ENCODE data around the gene KIF20A.

KIF20A gene

DNA sequence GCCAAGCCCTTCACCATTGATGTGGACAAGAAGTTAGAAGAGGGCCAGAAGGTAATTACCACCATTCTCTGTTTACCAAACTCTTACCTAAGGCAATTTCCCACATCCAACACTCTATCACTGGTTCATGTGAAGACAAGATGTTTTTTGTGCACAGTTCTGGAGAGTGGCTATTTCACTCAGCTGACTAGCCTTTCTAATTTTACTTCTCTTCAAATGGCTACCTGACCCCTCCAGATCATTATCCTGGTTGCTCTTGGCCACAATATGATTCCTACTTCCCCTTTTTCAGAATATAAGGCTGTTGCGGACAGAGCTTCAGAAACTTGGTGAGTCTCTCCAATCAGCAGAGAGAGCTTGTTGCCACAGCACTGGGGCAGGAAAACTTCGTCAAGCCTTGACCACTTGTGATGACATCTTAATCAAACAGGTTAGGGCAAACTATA lies 7.1 kb downstream of the KIF20A start:
- DNase-seq (ENCODE audit: low spot score), result no peak

DNA sequence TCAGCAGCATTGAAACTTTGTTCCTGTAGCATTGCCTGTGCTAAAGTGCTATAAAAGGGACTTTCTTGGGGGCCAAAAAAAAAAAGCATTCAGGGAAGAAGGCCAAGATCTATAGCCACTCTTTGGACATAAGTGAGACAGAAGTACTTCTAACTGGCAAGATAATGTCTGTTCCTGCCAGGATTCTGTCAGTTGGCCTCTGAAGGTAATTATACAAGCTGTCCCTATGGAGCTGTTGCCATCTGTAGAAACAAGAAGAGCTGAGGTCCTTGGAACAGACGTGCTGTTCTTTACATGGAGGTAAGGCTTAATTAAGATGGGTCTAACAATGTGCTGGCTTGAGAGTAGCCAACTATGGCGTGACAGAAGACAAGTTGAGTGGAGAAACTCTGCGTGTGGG lies 9.7 kb downstream of the KIF20A start:
- DNase-seq (ENCODE audit: low spot score), result no peak

DNA sequence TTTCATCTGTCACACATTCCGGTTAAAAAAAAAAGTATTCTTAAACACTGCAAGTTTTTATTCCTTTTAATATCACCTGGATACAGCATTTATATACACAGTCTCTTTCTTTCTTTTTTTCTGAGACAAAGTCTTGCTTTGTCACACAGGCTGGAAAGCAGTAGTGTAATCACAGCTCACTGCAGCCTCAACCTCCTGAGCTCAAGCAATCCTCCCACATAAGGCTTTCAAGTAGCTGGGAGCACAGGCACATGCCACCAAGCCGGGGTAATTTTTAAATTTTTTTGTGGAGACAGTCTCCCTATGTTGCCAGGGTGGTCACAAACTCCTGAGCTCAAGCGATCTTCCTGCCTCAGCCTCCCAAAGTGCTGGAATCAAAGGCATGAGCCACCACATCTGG lies 13.9 kb downstream of the KIF20A start:
- no peak for DNase-seq (ENCODE audit: low spot score)

DNA sequence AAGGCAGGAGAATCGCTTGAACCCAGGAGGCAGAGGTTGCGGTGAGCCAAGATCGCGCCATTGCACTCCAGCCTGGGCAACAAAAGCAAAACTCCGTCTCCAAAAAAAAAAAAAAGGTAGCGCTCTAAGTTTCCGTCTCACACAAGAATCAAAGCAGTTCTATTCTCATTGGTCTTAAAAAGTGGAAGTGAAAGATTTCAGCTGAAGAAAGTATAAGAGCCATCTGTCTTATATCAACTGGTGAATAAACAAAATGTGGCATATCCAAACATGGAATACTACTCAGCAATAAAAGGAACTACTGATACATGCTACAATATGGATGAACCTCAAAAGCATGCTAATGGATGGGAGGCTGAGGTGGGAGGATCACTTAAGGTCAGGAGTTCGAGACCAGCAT lies 14.9 kb downstream of the KIF20A start:
- peak; percentile 40 for DNase-seq (ENCODE audit: low spot score)

DNA sequence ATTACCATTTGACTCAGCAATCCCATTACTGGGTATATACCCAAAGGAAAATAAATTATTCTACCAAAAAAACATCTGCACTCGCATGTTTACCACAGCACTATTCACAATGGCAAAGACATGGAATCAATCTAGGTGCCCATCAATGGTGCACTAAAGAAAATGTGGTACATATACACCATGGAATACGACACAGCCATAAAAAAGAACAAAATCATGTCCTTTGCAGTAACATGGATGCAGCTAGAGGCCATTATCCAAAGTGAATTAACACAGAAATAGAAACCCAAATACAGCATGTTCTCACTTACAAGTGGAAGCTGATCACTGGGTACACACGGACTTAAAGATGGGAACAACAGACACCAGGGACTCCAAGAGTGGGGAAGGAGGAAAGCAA lies 32.1 kb downstream of the KIF20A start:
- DNase-seq (ENCODE audit: low spot score), result no peak

DNA sequence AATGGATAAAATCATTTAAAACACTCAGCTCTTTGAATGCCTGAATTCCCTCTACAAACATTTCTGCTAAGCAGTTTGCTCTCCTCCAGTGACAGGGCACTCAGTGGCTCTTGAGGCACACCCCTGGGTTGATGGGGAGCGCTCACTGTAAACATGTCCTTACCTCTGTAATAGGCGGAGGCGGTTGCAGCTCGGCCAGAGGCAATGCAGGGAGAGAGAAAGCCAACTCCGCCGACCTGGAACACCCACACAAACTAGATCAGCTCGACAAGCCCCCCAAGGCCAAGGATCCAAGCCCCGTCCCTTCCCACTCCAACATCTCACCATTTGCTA lies 33.9 kb downstream of the KIF20A start:
- no peak for DNase-seq (ENCODE audit: low spot score)

DNA sequence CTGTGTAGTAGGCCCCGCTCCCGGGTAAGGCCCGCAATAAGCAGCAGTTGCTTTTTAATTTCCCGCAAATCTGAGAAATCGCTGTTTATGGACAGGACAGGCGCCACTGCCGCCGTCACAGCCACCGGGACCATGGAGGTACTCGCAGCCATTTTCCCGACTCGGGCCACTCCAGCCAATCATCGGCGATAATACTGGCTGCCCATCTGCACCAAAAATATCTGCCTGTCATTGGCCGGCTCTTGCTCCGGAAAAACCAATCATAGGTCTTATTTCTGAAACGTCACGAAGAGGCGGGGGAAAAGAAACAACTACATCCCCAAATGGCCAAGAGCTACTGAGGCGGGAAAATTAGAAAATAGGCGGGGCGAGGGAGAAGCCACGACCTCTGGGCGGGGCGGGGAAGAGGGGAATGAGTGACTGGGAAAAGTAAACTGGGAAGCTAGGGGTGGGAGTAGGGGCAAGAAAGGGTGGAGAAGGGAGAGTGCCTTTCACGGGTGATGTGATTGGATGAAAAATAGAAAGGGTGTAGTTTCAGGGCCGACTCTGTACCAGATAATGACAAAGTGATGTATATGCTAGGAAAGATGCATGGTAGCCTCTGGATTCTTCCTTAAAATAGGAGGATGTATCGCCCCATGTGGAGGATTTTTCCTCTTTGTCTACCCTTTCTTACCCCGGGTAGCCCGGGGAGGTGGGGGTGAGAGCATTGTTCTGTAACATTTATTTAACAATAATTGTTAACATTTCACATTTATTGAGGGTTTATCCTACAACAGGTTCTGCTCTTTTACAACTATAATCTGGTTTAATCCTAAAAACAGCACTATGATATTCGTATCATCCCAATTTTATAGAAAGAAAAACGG lies 34.5 kb downstream of the KIF20A start, which contains the start of gene CDC23:
CDC23 (minus strand) TSS at position 163 of the 869 bp plus-strand sequence; CDS start at position 152, 11 bp downstream.
- DNase-seq (ENCODE audit: low spot score), result peak; percentile 99

DNA sequence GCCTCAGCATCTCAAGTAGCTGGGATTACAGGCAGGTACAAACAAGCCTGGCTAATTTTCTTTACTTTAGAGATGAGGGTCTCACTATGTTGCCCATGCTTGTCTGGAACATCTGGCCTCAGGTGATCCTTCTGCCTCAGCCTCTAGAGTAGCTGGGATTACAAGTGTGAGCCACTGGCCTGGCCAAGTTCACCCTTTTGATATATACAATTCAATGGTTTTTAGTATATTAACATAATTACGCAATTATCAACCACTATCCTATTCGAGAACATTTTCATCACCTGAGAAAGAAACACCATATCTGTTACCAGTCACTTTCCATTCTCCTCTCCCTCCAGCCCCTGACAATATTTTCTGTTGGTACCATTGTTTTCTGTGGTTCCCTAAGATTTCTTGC lies 37.9 kb downstream of the KIF20A start:
- no peak for DNase-seq (ENCODE audit: low spot score)

DNA sequence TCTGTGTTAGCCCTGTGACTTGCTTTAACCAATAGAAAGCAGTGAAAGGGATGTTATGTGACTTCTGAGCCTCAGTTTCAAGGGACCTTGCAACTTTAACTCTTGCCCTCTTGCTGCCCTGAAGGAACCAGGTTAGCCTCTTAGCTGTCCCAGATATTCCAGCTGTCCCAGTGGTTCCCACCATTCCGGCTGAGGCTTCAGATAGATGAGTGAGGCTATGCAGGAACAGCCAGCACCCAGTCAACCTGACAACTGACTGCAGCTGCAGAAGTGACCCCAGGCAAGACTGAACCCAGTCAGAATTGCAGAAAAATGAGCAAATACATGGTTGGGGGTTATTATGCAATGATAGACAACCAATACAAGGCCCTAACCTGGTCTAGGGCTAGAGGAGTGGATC lies 44.6 kb downstream of the KIF20A start:
- no peak for DNase-seq (ENCODE audit: low spot score)

DNA sequence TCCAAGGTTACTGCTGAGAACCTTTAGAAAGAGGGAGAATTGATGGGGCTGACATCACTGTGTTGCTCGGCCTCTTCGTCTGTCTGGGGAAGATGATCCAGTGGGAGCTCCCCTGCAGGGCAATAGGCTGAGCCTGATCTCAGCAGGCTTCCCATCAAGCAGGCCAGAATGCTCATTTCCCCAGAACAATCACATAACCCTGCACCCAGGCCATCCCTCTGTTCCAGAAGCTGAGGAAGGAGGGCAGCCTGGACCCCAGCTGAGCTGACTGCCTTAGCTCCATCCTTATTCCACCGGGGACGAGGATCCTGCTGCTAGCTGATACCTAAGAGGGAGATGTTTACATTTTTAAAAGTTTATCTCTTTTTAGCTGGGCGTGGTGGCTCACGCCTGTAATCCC lies 45.8 kb downstream of the KIF20A start:
- DNase-seq (ENCODE audit: low spot score), result no peak

DNA sequence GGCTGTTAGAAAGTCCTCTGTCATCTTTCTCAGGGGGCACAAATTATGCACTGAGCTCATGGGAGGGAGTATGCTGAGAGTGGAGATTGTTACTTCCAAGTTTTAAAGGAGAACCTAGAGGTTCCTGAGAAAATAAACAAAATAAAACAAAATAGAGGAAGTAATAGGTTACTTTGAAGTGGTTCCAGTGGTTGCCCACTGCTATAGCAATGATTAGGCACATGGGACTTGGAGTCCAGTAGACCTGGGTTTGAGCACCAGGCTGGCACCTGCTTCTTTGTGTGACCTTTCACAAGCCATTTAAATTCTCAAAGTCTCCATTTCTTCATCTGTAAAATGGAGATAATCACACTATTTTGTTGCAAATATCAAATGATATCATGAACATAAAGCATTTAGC lies 48.0 kb downstream of the KIF20A start:
- DNase-seq (ENCODE audit: low spot score), result peak; percentile 41

DNA sequence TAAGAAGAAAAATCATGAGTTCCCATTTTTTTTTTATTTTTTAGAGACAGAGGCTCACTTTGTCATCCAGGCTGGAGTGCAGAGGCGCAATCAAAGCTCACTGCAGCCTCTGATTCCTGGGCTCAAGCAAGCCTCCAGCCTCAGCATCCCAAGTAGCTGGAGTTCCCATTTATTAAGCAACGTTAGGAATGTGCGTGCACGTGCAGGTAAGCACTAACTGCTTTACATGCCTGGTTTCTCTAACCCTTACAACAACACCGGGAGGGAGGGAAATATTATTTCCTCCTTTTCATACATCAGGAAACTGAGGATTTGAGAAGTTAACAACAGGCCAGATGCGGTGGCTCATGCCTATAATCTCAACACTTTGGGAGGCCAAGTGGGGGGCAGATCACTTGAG lies 50.5 kb downstream of the KIF20A start:
- DNase-seq (ENCODE audit: low spot score), result no peak

DNA sequence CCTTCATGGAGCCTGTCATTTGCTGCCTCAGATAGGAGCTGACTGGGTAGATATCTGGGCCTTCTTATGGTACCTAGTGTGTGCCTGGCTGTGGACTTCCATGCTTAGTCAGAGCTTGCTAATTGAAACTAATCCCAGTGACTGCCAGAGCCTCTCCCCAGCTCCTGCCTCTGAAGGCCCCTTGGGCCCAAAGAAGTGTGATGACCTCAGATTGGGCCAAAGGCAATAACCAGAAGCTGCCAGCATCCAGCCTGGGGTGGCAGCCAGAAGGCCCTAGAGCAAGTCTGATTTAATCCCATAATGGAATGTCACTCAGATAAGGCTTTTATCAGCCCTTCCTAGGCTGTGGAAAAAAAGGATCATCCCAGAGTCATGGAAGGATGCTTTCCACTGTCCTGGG lies 51.3 kb downstream of the KIF20A start:
- no peak for DNase-seq (ENCODE audit: low spot score)

DNA sequence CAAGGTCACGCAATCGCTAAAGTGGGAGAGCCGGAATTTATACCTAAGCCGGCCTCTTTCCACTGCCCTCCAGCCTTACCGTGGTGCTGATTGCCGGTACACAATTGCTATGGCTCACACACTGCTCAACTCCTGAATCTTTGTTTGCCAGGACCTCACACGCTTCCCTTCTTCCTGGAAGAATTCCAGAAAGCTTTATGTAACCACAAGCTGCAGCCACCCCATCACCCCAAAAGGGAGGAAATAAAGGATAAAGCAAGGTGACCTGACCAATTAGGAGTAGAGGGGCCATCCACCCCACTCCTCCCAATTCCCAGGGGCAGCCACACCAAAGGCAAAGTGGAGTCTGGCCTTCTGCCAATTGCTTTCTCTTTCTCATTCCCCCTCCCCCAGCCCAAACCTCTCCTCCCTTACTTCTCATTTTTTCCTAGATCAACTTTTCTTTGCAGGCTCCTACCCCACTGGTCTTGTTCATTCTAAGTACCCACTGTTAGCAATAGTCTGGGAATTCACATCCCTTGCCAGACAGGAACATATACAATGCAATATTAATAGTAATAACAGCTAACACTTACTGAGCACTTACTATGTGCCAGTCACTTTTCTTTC lies 52.2 kb downstream of the KIF20A start:
- no peak for DNase-seq (ENCODE audit: low spot score)

DNA sequence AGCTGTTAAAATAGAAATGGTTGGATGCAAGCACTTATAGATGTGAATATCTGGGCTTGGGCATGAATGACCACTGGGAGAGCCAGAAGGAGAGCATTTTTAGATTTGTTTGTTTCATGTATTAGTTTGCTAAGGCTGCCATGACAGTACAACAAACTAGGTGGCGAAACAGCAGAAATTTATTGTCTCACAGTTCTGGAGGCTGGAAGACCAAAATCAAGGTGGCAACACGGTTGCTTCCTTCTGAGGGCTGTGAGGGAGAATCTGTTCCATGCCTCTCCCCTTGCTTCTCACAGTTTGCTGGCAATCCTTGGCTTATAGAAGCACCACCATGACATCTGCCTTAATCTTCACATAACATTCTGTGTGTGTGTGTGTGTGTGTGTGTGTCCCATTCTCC lies 54.4 kb downstream of the KIF20A start:
- peak; percentile 22 for DNase-seq (ENCODE audit: low spot score)

DNA sequence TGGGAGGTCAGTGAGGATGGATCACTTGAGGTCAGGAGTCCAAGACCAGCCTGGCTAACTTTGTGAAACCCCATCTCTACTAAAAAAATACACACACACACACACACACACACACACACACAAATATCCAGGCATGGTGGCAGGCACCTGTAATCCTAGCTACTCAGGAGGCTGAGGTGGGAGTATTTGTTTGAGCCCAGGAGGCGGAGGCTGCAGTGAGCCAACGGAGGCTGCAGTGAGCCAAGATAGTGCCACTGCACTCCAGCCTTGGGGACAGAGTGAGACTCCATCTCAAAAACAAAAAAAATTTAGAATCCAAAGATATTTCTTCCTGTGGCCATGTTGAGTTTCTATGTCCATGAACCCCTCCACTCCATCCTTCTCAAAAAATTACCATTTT lies 55.7 kb downstream of the KIF20A start:
- no peak for DNase-seq (ENCODE audit: low spot score)
